GM20000 (cell line): ENCODE measurements around the gene NXPH2.

Source experiments
- DNase-seq: peaks from one replicate; pipeline ENCODE4 v3.0.0; 2012; ENCODE audit warnings: low spot score
- TF ChIP-seq, protein P1 (sequence below): IDR thresholded peaks from 2 replicates; pipeline ENCODE4 v1.5.1; 2012; ENCODE audit warnings: mild to moderate bottlenecking, control low read depth; ENCODE audit errors: extremely low read depth, missing control alignments

NXPH2 gene

DNA sequence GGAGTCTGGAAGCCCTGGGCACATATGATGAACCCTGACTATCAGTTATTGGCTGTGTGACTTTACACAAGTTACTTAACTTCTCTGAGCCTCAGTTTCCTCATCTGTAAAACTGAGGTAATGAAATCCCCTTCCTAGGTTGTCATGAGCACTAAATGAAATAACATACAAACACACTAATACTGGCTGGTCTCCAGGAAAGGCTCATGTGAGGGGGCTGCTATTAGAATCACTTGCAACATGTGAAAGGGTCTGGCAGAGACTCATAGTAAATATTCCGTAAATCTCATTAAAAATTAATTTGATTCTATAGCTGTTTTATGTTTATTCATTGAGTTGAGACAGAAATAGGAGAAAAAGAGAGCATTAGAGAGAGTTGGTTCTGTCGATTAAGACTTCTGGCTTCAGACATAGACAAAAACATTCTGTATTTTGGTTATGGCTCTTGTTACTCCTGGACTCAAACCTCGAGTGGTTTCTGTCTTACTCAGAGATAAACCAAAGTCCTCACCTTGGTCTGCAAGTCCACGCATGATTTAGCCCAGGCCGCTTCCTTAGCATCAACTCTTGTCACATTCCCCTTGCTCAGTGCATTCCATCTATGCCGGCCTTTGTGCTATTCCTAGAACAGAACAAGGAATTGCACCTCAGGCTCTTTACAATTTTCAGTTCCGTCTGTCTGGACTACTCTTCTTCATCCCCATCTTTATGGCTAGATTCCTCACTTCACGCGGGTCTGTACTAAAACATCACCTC is 139.1 kb downstream of the NXPH2 start:
- TF ChIP-seq, protein P1, sequence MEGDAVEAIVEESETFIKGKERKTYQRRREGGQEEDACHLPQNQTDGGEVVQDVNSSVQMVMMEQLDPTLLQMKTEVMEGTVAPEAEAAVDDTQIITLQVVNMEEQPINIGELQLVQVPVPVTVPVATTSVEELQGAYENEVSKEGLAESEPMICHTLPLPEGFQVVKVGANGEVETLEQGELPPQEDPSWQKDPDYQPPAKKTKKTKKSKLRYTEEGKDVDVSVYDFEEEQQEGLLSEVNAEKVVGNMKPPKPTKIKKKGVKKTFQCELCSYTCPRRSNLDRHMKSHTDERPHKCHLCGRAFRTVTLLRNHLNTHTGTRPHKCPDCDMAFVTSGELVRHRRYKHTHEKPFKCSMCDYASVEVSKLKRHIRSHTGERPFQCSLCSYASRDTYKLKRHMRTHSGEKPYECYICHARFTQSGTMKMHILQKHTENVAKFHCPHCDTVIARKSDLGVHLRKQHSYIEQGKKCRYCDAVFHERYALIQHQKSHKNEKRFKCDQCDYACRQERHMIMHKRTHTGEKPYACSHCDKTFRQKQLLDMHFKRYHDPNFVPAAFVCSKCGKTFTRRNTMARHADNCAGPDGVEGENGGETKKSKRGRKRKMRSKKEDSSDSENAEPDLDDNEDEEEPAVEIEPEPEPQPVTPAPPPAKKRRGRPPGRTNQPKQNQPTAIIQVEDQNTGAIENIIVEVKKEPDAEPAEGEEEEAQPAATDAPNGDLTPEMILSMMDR: no peak
- DNase-seq: no peak

- TF ChIP-seq, protein P1: no peak
- no peak for DNase-seq
Observed at GRCh38 chr2:138637686-138638085, 142.5 kb downstream of the NXPH2 start.

- TF ChIP-seq, protein P1: no peak
- no peak for DNase-seq
Observed at GRCh38 chr2:138637061-138637460, 143.1 kb downstream of the NXPH2 start.

DNA sequence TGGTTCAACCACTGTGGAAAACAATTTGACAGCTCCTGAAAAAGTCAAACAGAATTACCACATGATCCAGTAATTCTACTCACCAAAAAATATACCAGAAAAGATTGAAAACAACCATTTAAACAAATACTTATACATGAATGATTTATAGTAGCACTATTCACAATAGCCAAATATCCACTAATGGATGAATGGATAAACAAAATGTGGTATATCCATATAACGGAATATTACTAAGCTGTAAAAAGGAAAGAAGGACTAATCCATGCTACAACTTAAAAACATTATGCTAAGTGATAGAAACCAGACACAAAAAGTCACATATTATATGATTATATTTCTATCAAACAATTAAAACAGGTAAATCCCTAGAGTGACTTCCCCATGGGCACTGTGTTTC is 147.1 kb downstream of the NXPH2 start:
- TF ChIP-seq, protein P1: no peak
- no peak for DNase-seq

- TF ChIP-seq, protein P1: no peak
- no peak for DNase-seq
Observed at GRCh38 chr2:138632066-138632620, 148.0 kb downstream of the NXPH2 start.

DNA sequence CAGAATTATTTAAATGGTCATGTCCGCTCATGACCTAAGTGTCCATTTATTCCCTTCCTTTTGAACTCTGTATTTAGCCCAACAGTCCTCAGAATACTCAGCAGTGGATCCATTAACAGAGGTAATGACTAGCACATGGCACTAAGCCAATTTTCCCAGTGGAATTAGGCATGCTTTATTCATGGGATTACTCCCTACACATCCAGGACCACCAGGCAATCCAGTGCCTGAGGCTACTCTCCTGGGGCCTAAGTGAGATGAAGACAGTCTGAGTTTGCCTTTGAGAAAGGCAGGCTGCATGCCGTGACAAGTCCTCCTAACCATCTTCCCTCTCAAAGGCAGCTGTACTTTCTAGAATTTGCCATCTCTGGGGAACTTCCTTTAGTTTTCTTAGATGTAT is 150.0 kb downstream of the NXPH2 start:
- DNase-seq: no peak

DNA sequence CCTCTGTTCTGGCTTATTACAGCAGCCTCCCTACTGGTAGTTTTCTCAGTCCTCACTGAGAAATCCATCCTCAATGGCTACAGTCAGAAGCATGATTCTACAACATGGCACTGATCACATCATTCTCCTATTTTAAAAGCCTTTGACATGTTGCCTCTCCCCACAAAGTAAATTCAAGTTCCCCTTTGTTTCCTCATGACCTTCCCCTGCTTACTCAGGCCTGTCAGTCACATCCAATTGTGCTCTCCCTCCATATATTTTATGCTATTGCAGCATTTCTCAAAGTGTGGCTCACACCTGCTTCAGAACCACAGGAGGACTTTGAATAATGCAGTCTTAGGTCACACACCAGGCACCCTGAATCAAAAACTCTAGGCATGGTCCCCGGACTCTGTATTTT is 154.0 kb downstream of the NXPH2 start:
- TF ChIP-seq, protein P1: no peak
- no peak for DNase-seq

More for the DNA sequence above, 150.0 kb downstream of the NXPH2 start:
- TF ChIP-seq, protein P1: no peak
